EH (cell line): Measurements from ENCODE around the gene DDX31.

Source experiments
- DNase-seq: peaks from one replicate; pipeline ENCODE4 v3.0.0-alpha.2; 2015; ENCODE audit warnings: low read depth

The DDX31 gene

DNA sequence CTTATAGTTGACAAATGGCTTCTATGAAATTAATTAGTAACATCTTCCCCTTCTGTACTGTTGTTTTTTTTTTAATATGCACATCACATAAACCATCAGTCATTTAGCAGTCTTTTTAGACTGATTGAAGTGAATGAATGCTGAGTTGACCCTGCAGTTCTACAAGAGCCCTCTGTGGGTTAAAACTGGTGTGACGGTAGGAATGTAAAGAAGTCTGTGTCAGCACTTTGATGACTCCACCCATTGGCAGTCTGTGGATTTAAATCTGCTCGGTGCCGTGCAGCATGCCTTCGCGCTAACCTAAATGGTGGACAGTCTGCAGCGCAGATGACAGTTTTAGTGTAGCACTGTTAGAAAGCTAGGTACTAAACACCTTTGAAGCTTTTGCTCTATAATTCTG is 3.6 kb upstream of the DDX31 start:
- DNase-seq = peak; percentile 73

DNA sequence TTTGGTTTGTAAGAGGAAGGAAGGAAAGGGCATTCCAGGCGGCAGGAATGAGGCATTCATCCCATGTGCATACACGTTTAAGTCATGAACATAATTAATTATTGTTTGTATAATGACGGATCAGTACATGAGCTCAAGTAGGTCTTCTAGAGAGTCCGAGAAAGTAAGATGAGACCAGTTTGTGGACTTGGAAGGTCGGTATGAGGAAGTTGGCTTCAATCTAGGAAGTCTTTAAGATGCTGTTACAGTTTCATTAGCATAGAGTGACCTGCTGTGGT is 2.6 kb upstream of the DDX31 start:
- peak; percentile 40 for DNase-seq

DNA sequence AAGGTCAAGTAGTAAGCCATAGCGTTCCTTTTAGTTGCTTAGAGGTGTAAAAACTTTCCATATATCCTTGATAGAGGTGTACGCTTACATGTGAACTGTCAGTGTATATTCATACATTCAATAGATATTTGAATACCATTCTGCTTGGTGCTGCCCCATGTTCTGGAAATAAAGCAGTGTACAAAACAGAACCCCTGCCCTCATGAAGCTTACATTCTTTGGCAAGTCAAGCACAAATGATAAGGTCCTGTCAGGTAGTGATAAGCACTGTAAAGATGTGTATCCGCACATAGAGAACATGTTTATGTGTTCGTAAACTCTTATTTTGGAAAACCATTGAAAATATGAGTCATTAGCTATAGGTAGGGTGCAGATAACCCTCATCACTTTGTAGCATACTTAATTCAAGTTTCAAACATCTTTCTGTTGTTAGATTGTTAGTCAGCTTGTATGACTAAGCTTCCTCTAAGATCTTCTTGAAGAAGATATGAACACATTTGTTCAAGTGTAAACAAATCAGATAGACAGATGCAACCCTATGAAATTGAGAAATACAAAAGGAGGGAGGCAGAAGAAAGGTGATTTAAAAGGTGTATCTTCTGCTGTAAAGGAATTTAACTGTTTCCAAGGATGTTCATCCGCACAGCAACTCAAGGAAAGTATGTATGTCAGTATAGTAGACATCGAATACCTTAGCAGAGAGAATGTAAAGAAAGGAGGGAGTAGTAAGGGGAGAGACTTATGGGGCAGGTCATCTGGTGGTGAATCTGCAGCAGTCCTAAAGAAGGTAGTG is 2.0 kb upstream of the DDX31 start:
- peak; percentile 29 for DNase-seq

DNA sequence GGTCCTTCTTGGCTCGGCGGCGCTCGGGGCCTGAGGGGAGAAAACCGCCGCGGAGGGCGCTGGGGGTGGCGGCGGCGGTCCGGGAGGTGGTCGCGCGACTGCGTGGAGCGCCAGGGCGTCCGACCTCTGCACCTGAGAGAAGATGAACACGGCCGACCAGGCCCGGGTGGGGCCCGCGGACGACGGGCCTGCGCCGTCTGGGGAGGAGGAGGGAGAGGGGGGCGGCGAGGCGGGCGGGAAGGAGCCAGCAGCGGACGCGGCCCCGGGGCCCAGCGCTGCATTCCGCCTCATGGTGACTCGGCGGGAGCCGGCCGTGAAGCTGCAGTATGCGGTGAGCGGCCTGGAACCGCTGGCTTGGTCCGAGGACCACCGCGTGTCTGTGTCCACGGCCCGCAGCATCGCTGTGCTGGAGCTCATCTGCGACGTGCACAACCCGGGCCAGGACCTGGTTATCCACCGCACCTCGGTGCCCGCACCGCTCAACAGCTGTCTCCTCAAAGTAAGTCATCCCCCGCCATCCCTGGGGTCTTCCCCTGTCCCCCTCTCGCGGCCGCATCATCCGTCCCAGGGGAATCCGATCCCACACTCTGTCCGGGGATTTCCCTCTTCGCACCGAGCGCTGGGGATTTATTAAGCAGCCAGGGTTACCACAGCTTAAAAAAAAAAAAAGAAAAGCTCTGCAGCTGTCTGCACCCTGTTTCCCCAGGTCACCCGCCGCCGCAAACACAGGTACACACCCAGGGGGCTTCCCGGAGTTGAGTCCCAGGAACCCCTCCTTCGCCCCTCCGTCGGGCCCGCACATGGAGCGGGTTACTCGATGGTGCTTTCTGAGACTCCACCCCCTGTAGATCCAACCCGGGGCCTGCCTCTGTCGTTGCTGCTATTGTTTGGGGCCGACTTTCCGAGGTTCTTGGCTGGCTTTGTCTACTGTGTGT is 941 bp upstream of the DDX31 start, which contains the start of gene GTF3C4:
TSS of gene GTF3C4 (plus strand) at position 8 of the 935 bp plus-strand sequence. CDS start at position 143, 135 bp downstream.
- peak; percentile 34 for DNase-seq

DNA sequence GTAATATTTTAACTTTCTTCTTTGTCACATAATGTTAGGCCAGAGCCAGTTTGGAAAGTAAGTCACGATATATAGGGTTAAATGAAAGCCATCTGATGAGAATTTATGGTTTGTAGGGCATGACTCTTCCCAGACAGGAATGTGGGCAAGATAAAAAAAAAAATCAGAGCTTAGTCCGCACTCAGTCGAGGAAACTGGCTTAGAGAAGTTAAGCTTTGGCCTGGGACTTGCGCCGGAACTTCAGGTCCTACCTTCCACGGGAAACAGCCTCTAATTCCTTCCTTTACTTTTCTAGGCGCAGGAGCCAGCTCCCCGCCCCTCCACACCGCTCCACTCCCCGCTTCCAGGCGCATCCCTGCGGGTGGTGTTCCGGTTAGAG is 475 bp downstream of the DDX31 start:
- DNase-seq = peak; percentile 77

DNA sequence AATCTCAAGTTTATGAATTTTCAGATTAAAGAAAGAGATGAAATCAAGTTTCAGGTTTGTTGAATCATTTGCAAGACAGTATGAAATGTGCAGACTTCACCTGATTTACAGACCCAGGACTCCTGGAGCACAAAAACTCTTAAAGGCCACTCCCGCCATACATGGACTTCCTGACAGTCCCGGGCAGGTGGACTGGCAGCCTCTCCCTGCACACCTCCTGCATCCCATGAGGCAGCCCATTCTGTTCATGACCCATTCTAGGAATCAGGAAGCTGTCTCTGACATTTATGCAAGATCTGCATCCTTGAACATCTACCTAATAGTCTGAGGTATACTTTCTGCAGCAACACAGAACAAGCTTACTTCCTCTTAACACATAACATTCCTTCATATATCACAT is 5.9 kb downstream of the DDX31 start:
- no peak for DNase-seq

DNA sequence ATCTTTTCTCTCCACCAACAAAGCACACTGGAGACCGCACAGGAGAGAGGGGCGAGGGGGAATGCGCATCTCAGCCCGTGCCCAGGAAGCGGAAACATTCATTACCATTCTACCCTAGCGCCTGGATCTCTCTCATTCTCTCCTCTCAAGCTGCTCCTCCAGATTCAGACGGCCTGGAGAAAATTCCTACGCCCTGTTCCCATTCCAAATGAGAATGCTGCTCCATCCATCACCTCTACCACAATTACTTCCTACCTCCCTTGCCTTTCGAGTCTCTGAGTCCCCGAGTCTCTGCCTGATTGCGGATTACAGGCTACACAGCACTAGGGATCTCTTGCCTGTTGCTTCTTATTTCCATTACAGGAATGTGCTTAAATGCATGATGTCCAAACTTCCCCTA is 6.7 kb downstream of the DDX31 start:
- no peak for DNase-seq

DNA sequence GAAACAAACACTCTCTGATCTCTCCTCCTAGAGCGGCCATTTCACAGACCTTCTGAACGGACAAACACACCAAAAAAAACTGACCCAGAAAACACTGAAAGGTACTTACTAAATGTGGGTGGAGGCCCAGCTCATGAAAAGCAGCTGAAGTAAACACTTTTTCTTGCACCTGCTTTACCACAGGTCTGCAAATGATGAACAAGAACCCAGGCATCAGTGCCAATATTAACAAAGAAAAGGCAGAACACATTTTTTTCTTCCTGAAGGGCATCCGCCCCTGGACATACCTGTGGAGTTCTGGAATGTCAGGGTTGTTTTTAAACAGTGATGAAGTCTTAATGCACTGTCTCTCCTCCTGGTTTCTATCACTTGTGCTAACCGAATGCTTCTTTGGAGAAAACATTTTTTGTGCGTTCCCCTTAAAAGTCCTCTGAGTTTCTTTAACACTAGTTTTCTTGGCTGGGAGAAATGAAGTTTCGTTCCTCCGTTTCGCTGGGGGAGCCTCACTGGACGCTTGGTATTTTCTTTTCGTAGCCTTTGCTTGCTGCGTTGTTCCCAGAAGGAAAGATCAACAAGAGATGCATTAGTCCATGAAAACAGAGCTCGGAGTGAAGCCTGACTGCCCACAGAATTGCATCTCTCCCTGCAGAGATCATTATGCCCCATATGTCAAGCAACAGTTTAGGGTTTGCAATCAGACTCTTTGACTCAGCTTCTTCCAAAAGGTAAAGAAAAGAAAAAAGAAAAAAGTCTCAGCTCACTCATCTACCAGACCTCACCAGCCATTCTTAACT is 7.4 kb downstream of the DDX31 start:
- DNase-seq = no peak

DNA sequence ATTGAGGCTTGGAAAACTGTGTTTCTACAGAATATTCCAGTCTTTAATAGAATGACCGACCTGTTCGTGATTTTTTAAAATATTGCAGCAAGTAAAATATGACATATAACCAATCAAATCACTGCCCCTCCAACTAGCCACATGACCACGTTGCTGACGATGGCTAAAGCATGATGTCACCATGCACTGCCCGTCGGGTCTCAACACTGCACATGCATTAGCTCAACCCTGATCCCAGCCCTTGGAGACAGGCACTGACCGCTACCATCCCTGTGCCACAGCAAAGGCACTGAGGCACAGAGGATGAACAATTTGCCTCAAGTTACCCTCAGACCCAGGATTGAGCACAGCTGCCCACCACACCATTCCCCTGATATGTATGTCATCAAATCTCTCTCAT is 13.5 kb downstream of the DDX31 start:
- no peak for DNase-seq

DNA sequence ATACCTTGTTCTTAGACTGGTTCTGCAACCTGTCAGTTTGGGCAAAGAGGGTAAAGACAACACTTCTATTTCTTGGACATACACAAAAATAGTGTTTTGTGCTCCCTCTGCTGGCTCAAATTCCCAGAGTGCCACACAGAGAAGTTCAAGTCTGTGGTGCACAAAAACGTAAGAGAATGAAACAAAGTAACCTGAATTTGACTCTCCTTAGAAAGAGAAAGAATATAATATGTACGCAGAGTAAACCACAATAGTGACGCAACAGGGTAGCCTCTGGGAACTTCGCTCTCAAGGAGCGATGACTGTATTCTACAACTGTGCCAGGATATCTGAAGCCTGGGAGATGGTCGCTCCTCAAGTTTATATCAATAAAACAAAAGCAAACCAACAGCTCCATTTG is 18.5 kb downstream of the DDX31 start:
- peak; percentile 56 for DNase-seq

DNA sequence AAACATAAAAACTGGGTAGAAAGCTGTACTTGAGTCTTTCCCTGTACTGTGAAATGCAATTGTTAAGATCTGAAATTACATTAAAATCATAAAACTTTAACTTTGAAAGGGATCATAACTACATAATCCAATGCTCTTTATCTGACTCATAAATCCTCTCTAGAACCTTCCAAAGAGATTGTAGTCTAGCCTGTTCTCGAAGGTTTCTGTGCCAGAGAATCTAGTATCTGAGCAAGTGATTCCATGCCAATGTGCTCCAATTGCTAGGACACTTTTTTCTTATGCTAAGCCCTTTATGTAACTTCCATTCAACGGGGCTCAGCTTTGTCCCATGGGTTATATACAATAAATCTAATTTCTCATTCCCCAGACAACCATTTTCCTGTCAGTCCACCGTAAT is 21.1 kb downstream of the DDX31 start:
- DNase-seq = no peak

DNA sequence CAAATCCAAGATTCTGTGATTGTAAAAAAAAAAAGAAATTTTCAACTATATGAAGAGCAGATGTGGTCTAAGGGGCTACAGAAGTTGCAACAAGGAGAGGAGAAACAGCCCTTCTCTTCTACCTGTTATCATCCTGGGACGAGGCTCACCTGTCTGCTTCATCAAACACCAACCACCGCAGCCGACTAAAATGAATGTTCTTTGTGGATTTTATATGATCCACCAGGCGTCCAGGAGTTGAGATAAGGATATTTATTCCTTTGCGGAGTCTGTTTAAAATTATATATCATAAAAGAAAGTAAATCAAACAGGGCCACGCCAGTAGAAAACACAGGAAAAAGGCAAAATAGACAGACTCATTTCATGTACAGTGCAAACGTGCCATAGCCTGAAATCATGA is 21.5 kb downstream of the DDX31 start:
- DNase-seq = no peak

DNA sequence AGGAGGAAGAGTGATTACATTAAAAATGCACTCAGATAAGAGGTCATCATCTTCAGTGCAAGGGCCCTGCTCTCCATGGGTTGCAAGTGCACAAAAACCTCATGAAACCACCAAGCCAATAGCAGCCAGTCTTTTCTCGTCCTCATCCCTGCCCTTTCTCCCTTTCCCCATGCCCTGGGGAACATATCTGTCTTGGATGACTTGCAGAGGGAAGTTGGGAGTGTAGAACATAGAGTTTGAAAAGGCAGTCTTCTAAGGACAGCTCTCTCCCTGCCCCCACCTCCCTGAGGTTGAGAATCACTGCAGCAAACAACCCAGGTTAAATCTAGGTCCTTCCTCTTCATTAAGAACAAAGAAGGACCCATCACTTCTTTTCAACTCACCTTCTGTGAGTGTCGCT is 22.0 kb downstream of the DDX31 start:
- DNase-seq = peak; percentile 63

DNA sequence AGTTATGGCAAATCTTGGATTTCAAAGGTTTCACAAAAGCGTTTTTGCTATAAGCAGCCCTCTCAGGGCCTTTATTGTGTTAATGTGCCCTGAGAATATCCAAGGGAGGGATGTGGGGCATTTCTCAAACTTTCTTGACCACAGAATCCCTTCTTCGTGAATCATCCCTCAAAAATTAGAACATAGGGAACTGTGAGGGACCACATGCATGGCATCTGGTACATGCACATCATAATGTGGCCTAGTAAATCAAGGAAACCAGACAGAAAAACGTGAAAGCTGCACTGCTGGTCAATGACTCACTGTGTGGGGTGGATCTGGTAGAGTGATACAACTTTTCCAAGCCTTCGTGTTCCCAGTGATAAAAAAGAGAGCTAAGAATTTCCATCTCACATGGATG is 22.4 kb downstream of the DDX31 start:
- DNase-seq = peak; percentile 99

DNA sequence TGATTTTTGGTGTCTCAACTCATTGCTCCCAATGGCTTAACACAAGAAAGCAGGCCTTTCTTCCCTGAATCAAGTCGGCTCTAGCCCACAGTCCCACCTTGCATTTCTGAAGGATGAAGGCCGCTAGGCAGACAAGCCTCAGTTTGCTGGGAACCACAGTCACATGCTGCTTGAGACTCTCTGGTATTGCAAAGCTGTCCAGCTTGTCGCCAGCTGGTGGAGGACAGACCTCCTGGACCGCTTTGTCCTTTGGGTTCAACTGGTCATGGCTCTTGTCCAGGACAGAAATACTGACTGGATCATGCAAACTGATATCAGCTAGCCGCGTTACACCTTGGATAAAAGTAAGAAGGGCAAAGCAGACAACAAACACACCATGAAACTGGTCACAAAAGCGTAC is 23.1 kb downstream of the DDX31 start:
- no peak for DNase-seq

DNA sequence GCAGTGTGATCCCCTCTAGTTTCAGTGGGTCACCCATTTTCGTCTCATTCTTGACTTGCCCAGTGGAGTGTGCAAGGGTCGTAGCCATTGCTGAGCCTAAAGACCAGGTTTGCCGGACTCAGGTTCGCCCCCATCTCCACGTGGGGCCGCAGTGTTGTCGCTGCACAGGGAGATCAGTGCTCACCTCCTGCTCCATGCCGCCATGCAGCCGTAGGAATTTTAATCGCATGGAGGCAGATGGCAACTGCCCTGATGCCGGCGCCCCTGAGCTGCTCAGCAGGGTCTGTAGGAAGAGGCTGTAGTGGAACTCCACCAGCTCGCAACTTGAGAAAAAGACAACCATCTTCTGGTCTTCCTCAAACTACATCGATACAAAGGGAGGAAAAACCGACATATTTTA is 24.1 kb downstream of the DDX31 start:
- DNase-seq = no peak

DNA sequence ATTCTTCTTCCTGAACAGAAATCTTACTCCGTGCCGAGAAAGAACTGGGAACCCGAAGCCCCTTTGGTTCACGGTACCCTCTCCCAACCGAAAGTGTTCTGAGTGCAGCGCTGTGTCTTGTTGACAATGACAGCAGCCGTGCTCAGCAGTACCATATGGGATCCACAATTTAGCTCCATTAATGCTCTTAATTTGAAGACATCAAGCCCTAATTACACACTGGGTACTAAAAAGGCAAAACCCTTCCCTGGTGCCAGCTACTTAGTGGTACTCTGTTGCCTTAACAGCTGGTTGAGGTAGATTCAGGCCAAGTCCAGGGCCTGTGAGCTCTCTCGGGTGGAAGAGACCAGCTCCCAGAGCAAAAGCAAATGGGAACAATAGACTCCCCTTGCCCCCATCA is 24.5 kb downstream of the DDX31 start:
- DNase-seq = no peak

DNA sequence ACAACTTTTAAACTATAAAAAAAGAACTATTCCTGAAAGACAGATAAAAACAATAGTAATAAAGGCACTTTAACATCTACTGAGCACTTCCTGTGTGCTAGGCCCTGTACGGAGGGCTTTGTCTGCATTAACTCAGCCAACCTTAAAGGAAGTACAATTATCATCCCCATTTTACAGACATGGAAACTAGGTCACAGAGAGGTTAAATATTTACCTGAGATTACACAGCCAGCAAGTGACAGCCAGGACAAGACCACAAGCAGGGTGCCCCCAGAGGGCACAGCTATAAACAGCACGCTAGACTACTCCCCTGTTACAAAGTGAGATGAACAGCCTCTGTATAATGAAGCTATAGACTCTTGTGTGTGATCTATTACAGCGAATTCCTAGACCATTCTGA is 25.5 kb downstream of the DDX31 start:
- DNase-seq = no peak

DNA sequence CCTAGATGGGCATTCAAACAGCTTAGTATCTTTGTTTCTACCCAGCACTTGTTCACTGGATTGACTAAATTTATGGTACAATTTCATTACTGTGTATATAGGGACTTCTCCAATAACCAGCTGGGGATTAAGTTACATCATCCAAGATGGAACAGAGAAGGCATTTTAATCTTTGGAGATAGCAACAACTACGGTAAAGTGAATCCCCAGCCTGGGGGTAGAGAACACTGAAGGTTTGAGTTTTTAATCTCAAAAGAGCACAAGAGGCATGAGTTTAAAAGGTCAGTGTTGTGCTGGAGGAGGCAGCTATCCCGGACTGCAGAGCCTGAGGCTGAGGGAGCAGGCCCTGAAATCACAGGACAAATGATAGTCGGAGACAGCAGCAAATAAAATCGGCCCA is 28.6 kb downstream of the DDX31 start:
- no peak for DNase-seq

DNA sequence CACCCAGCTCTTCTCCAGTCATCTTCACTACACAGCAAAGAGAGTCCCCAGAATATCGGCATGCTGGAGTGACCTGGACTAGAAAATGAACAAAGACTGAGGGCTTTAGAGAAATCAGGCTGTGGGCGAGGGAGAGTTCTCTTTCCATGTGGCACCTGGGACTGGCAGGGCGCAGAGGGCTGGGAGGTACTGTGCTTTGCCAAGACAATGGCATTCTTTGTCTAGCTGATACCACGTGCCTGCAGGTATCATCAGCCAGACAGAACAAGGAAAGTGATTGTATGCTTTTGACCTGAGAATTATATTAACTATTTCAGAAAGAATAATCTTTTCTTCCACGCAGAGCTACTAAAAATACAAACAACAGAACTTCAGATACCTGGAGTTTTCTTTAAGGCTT is 30.5 kb downstream of the DDX31 start:
- DNase-seq = no peak

DNA sequence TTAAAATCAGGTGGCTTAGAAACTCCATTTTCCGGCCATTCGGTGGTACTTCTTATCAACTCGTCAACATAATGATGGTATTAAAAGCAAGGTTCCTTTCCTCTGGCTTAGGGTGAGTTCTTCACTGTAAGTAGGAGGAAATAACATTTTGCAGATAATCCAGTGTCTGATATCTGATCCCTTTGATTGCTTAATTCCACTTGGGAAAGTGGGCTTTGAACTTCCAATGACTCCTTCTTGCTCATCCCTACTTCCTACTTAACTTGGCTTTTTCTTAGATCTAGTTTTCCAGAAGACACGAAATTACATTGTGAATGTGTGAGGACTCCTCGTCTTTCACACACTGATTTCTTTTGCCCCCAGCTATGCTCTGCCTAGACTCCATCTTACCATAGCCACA is 31.5 kb downstream of the DDX31 start:
- peak; percentile 36 for DNase-seq

DNA sequence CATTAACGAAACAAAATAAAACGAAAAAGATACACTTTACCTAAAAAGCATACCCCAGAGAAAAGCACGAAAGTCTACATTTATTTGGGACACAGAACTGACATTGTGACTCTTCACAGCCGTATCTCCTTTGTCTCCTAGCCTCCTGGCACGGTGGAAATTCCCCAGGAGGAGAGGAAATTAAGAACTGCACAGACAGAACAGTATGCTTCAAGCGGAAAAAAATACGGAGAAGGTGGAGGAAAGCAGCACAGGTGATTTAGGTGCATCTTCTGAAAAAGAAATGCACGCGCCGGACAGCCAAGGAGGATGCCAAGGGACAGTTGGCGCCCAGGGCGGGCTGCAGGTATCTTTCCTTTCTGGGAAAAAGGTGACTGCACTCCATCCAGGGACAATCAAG is 32.0 kb downstream of the DDX31 start:
- no peak for DNase-seq

DNA sequence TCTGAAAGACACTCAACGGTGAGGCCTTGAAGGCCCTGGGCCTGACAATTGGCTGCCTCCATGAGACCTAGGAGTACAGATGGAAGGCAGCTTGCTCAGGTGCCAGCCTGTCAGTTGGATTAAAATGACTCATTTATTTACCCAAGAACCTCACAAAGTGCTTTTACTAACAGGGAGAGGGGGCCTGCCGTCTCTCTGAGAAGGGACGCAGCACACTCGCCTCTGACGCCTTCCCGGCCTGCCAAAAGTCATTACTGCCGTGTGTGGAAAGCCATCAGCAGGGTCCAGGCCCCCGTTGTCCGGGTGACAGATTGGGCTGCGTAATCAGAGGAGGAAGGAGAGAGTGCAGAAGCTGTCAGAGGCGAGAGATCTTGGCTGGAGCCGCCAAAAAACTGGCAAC is 32.4 kb downstream of the DDX31 start:
- no peak for DNase-seq
